ENCODE measurements around the gene GAS5. TPM values are rescaled to one million over a fixed set of nuclear protein-coding genes. Genes with fewer than 3 reads are reported as not detected.

Gene GAS5
- total RNA-seq, 2 experiments from 2014 or later: 901 to 1,026 TPM

GRCh38 chr1:173913111-173913510 lies 45.3 kb upstream of the GAS5 start:
- no peaks in the 10 kb centered on the region for H3K36me3 ChIP-seq (ENCODE audit: insufficient read depth, low read length)
- H3K27ac ChIP-seq (ENCODE audit: low read depth, low read length, poor library complexity, severe bottlenecking): no peak overlapping the region
- no peak for DNase-seq (ENCODE audit: low spot score)
- CTCF ChIA-PET (ENCODE audit: unreplicated experiment): no interaction called here
- no peaks in the 10 kb centered on the region for H3K9me3 ChIP-seq (ENCODE audit: low read length)
- intact Hi-C loops (cut with micrococcal nuclease; ENCODE audit: unreplicated experiment): no loop called here
- H3K4me3 ChIP-seq (ENCODE audit: low read depth, low read length, poor library complexity, severe bottlenecking): no peak overlapping the region
- no peaks in the 10 kb centered on the region for H3K9me2 ChIP-seq (ENCODE audit: insufficient read depth, low read length)
- POLR2A ChIA-PET: interaction anchor here (0.7 kb wide), 1 partner anchor 117 kb away, joined by 3 read pairs; no protein-coding TSS in a partner anchor
- no peaks in the 10 kb centered on the region for H4K20me1 ChIP-seq (ENCODE audit: insufficient read depth, low read length)
- H3K4me2 ChIP-seq (ENCODE audit: low read length): no peak overlapping the region
- H3K4me1 ChIP-seq (ENCODE audit: insufficient read depth, low read length, poor library complexity, severe bottlenecking): no peaks in the 10 kb centered on the region
- H2AFZ ChIP-seq (ENCODE audit: low read length): no peak overlapping the region
- H3K79me2 ChIP-seq (ENCODE audit: insufficient read depth, low read depth, low read length): no peaks in the 10 kb centered on the region
- no peak for TF ChIP-seq CTCF (conservative IDR thresholded peaks at IDR 0.05; ENCODE audit: low read length)
- no peak for TF ChIP-seq EZH2phosphoT487 (IDR thresholded peaks at IDR 0.05; ENCODE audit: borderline replicate concordance, low read depth, low read length)
- no TSS peak for BruUV-seq (replicated peaks)

- ChIA-PET CTCF (ENCODE audit: unreplicated experiment) (no interaction called here), POLR2A (no interaction called here)
- Histone ChIP-seq H3K9me3 (ENCODE audit: low read length) (no peaks in the 10 kb centered on the region), H3K36me3 (ENCODE audit: insufficient read depth, low read length) (no peaks in the 10 kb centered on the region), H3K4me1 (ENCODE audit: insufficient read depth, low read length, poor library complexity, severe bottlenecking) (no peaks in the 10 kb centered on the region), H3K9me2 (ENCODE audit: insufficient read depth, low read length) (no peaks in the 10 kb centered on the region), H3K4me2 (ENCODE audit: low read length) (no peak overlapping the region), H3K27ac (ENCODE audit: low read depth, low read length, poor library complexity, severe bottlenecking) (no peak overlapping the region), H3K4me3 (ENCODE audit: low read depth, low read length, poor library complexity, severe bottlenecking) (no peak overlapping the region), H3K79me2 (ENCODE audit: insufficient read depth, low read depth, low read length) (no peaks in the 10 kb centered on the region), H4K20me1 (ENCODE audit: insufficient read depth, low read length) (no peaks in the 10 kb centered on the region), H2AFZ (ENCODE audit: low read length) (no peak overlapping the region)
- no peak for TF ChIP-seq EZH2phosphoT487 (IDR thresholded peaks at IDR 0.05; ENCODE audit: borderline replicate concordance, low read depth, low read length)
- no peak for TF ChIP-seq CTCF (conservative IDR thresholded peaks at IDR 0.05; ENCODE audit: low read length)
- DNase-seq (ENCODE audit: low spot score): no peak
- intact Hi-C loops (cut with micrococcal nuclease; ENCODE audit: unreplicated experiment): no loop called here
- BruUV-seq (replicated peaks): no TSS peak
These were observed 36.2 kb upstream of the GAS5 start for GRCh38 chr1:173903827-173904531.

- intact Hi-C loops (cut with micrococcal nuclease; ENCODE audit: unreplicated experiment): no loop called here
- Histone ChIP-seq H3K36me3 (ENCODE audit: insufficient read depth, low read length) (no peaks in the 10 kb centered on the region), H3K4me3 (ENCODE audit: low read depth, low read length, poor library complexity, severe bottlenecking) (no peak overlapping the region), H3K4me1 (ENCODE audit: insufficient read depth, low read length, poor library complexity, severe bottlenecking) (peaks cover 9% of the 10 kb centered on the region), H2AFZ (ENCODE audit: low read length) (no peak overlapping the region), H3K9me3 (ENCODE audit: low read length) (no peaks in the 10 kb centered on the region), H3K79me2 (ENCODE audit: insufficient read depth, low read depth, low read length) (peaks cover 5% of the 10 kb centered on the region; the same call in 1 of the 2 replicates), H3K9me2 (ENCODE audit: insufficient read depth, low read length) (no peaks in the 10 kb centered on the region), H3K27ac (ENCODE audit: low read depth, low read length, poor library complexity, severe bottlenecking) (no peak overlapping the region), H4K20me1 (ENCODE audit: insufficient read depth, low read length) (no peaks in the 10 kb centered on the region), H3K4me2 (ENCODE audit: low read length) (no peak overlapping the region)
- no TSS peak for BruUV-seq (replicated peaks)
- DNase-seq (ENCODE audit: low spot score): no peak
- POLR2A ChIA-PET: interaction anchor here (0.7 kb wide), 1 partner anchor 41 kb away, joined by 4 read pairs; no protein-coding TSS in a partner anchor
- TF ChIP-seq EZH2phosphoT487 (IDR thresholded peaks at IDR 0.05; ENCODE audit: borderline replicate concordance, low read depth, low read length) (no peak), CTCF (conservative IDR thresholded peaks at IDR 0.05; ENCODE audit: low read length) (no peak)
- CTCF ChIA-PET (ENCODE audit: unreplicated experiment): no interaction called here
These were observed 33.2 kb upstream of the GAS5 start for GRCh38 chr1:173900992-173901391.
